Right ventricle myocardium superior (tissue), 1 donor: Measurements from ENCODE around the gene SPON1. TPM values are rescaled to one million over a fixed set of nuclear protein-coding genes. Genes with fewer than 3 reads are reported as not detected.

ENCODE experiments used
- ATAC-seq: fragments of 200-7000 bp; cut with Tn5 transposase; one replicate; pipeline ENCODE4 v1.9.1; 2020; ENCODE audit warnings: mild to moderate bottlenecking; ENCODE audit not compliant: poor library complexity
- DNase-seq: peaks from one replicate; pipeline ENCODE4 v3.0.0-alpha.2; 2020
- intact Hi-C: fragments of 100-400 bp; cut with DNase I; formaldehyde crosslinking; loops from one replicate; pipeline ENCODE4 v1.11.2; 2022
- total RNA-seq: library from RNA; stranded (reverse); fragmentation: NEBNext Ultra II Directional; extraction: Animal tissue kit (Norgen Biotek cat#: 25700); gene quantifications from one replicate; pipeline ENCODE4 v1.2.1, GENCODE V29; 2021
- donor health status: DM: no; HTN: yes; CAD: no; lungs with severe emphysema.

Gene SPON1
- total RNA-seq, 1 donor from 2014 or later = 3.0 TPM

DNA sequence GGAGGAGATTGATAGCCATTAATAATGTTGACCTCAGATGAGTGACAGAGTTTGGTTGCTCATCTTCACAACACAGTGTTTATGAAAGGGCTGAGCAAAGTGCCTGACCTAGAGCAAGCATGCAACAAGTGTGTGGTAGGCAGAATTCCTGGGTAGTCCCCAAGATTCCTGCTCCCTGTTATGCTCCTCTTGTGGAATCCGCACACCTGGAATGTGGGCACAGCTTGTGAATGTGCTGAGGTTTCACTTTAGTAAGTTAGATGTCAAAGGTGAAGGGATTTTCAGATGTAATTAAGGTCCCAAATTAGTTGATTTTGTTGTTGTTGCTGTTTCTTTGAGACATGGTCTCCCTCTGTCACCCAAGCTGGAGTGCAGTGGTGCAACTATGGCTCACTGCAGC, 20.7 kb upstream of the SPON1 start:
- no peak for DNase-seq
- no peak for ATAC-seq
- intact Hi-C loops = no loop called here

DNA sequence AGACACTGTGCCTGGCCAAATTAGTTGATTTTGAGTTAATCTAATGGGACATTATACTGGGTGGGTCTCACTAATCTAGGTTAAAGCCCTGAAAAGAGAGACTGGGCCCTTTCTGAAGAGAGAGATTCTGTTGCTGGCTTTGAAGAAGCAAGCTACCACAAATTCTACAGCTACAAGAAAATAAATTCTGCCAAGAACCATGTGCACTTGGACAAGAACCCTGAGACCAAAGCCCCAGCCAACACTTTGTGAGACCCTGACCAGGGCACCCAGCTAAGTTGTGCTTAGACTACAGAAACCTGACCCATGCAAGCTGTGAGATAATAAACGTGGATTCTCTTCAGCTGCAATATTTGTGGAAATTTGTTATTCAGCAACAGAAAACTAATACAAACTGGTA, 20.1 kb upstream of the SPON1 start:
- ATAC-seq = no peak
- DNase-seq = no peak
- intact Hi-C loops = no loop called here

DNA sequence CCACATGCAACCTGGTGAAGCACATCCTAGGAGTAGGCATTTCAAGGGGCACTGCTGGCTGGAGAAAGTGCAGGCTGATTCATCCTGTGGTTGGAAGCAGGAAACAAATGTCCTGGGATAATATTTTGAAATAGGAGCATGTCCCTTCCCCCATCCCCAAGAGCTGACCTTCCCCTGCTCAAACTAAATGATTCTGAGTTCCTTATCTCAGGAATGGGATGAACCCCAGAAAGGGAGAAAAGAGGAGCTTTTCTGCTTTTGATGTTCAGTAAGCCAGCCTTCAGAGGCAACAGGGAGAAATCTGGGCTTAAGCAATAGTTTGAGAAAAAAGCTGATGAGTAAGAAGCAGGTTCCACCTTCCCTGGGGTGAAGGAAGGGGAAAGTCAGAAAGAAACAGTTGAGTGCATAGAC, 19.5 kb upstream of the SPON1 start:
- DNase-seq (no peak), ATAC-seq (no peak)
- intact Hi-C loops = no loop called here

DNA sequence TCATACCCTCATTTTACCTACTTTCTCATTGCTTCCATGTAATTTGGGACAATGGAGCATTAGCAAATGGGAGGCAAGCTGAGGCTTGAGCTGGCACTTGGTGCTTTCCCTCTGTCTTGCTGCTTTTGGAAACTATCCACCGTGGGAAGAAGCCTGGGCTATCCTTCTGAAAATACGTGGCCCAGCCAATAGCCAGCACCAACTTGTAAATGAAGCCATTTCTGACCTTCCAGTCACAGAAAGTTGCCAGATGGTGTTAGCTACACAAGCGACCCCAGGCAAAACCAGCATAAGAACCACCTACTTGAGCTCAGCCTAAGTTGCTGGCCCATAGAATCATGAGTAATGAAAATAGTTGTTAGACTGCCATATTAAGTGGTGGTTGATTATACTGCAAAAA, 18.5 kb upstream of the SPON1 start:
- intact Hi-C loops = no loop called here
- DNase-seq (no peak), ATAC-seq (no peak)

DNA sequence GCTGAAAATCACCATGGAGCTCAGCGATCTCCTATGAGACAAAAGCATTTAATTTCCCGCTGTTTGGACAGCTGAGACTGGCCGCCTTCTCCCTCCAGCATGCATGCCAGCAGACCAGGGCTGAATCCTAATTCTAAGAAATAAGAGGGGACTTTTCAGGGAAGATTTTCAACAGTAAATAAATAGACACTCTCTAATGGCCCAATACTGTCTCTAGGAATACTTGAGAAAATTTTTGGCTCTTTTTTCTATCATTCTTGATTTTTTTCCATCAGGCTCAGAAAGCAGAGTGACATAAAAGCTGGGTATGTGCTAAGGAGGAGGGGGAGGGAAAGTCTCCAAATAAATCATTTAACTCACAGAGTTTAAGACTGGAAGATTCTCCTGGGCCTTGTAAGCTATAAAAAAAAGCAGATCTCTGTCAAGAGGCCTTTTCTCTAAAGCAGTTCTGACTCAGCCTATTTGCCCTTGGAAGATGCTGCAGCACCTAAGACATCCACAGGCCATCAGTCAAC, 17.6 kb upstream of the SPON1 start:
- intact Hi-C loops = no loop called here
- DNase-seq (no peak), ATAC-seq (no peak)

DNA sequence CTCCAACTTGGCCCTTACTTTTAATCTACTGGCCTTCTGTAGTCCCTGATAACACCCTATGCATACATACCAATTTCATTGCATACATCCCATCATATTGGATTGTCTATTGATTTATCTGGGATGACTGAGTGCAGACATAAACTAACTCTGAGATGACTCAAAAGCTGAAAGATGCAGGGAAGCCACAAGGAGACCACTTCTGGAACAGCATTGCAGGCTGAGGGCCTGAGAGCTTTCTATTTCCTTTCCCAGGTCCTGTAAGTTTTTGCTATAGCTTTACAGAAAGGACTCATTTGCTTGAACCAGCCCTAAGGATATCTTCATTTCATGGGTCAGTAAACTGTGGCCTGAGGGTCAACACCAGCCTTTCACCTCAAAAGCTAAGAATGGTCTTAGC, 15.1 kb upstream of the SPON1 start:
- intact Hi-C loops = no loop called here
- ATAC-seq = no peak
- DNase-seq = no peak

DNA sequence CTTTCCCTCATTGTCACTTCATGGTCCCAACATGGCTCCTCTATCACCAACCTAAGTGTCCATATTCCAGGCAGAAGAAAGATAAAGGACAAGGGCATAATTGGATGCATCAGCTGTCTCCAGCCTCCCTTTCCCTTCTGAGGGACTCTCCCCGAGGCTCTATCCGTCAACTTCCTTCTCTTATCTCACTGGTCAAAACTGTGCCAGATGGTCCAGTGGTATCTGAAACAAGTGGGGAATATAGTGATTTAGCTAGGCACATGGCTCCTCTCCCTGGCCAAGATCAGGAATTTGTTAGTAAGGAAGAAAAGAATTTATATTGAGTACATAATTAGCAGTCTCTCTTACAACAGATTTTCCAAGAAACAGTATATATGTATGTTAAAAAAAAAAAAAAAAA, 12.6 kb upstream of the SPON1 start:
- intact Hi-C loops = no loop called here
- ATAC-seq (no peak), DNase-seq (no peak)

DNA sequence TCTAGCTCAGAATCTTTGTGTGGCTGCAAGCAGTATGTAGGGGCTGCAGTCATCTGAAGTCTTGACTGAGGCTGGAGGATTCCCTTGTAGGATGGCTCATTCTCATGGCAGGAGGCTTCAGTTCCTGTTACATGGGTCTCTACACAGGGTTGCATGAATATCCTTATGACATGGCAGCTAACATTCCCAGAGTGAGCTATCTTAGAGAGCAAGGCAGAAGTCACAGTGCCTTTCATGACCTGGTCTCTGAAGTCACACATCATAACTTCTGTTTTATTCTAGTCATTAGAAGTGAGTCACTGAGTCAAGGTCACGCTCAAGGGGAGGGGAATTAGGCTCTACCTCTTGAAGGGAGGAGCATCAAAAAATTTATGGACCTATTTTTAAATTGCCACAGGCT, 10.3 kb upstream of the SPON1 start:
- intact Hi-C loops = no loop called here
- no peak for ATAC-seq

DNA sequence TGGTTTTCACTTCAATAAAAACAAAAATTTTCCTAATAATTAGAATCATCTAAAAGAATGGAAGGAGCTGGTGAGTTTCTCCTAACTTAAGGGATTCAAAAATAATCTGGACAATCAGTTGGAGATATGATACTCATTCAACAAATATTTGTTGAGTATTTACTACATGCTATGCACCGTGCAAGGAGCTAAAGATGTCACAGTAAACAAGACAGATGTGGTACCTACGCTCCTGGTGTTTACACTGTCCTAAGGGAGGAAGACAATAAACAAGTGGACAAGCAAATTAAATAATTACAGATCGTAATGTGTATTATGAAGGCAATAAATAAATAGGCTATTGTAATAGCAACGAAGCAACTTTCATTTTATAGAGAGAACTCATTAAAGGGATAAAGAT, 9.9 kb upstream of the SPON1 start:
- DNase-seq (no peak), ATAC-seq (no peak)
- intact Hi-C loops = no loop called here

More for the DNA sequence above, 10.3 kb upstream of the SPON1 start:
- DNase-seq = no peak

DNA sequence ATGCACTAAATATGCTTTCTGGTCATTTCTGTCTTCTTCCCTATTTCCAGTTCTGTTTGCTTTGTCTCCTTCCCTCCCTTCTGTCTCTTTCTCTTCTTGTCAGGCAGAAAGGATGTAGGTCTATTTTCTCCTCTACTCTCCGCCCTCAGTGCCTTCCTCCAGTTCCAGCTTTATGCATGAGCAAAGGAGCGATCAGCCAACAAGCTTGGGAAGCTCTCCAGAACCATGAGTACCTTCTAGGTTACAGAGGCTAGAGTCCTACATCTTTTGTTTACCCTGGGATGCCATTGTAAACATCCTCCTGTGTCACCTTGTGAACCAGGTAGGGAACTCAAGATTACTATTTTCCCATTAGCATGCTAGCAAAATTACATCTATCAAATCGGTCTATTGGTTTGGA, 7.9 kb upstream of the SPON1 start:
- intact Hi-C loops = no loop called here
- DNase-seq (no peak), ATAC-seq (no peak)

DNA sequence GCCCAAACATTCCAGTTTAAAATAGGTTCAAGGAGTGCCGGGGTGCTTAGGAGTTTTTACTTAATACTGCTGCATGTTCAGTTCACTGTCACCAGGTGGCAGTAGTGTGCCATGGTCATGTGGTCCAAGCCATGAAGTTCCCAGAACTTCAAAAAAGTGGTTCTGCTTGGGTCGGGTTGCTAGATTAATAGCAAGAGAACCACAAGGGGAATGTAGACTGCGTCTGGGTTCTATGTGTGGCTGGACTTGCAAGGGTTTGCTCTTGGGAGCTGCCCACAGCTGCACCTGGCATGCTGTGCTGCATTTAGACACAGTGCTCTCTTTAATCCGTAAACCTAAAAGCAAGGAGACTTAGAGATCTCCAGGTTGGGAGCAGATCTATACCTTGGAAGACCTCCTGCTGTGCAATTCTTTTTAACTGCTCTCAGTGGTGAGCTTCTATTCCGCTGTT, 6.5 kb upstream of the SPON1 start:
- intact Hi-C loops = loop anchor here (2.0 kb wide), 2 partner anchors 191 to 293 kb away; no protein-coding TSS in a partner anchor
- ATAC-seq (peak; percentile 82), DNase-seq (no peak)

DNA sequence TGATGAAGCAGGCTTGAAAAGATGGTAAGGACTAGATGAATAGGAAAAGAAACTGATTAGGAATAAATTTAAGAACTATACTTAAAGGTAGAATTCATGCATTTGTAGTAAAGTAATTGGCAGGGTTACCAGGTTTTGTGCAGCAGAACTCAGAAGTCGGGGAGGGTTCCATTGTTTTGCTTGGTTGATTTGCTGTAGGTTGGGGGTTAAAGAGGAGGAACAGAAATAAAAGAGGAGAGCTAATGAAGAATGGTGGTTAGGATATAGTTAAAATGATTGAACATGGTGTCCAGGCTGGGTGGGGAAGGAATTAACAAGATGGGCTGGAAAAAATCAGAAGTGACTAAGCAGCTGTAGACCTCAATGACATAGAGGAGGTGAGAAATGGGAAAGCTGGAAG, 5.5 kb upstream of the SPON1 start:
- intact Hi-C loops = loop anchor here (2.0 kb wide), 2 partner anchors 190 to 292 kb away; no protein-coding TSS in a partner anchor
- ATAC-seq (no peak), DNase-seq (no peak)

DNA sequence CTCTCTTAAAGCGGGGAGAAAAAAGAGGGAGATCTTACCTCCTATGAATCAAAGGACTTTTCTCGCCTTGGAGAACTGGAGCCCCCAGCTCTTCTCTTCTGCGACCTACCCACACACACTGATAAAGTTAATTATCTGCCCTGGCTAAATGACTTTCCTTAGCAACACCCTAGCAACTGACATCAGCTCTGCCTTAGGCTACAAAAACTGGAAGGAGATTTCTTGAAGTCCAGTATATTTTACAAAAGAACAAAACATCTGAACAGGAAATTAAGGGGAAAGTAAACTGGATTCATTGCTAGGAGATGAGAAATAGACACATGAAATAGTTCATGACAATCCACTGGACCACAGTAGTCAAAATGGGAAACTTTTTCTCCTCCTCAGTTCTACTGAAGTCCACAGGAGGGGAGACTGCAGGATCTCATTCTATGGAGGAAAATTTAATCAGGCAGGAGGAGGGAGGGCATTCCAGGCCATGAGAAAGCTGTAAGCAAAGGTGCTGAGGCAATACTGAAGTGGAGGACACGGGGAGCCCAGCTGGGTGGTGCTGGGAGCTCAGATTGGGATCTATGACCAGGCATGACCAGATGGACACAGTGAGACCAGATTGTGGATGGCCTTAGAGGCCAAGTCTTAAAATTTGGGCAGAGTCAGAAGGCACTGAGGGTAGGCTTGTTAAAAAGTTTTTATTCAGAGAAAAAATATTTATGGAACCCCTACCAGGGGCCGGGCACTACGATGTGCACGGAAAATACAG, 3.7 kb upstream of the SPON1 start:
- ATAC-seq = no peak
- intact Hi-C loops = no loop called here
- no peak for DNase-seq

DNA sequence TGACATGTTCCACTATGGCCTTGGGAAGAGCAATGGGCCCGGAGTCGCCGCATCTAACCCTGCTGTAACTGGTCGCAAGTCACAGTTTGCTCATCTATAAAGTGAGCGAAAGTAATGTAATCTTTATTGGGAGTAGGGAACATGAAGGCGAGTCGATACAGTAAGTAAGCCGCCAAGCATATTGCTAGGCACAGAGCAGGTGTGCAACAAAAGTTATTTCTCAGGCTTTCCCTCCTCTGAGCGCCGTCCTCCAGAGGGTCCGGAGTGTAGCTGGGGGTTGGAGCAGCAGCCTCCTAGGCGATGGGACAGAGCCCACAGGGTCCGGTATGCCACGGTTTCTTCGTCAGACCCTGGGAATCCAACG, 343 bp upstream of the SPON1 start:
- ATAC-seq = no peak
- intact Hi-C loops = no loop called here
- DNase-seq = no peak

DNA sequence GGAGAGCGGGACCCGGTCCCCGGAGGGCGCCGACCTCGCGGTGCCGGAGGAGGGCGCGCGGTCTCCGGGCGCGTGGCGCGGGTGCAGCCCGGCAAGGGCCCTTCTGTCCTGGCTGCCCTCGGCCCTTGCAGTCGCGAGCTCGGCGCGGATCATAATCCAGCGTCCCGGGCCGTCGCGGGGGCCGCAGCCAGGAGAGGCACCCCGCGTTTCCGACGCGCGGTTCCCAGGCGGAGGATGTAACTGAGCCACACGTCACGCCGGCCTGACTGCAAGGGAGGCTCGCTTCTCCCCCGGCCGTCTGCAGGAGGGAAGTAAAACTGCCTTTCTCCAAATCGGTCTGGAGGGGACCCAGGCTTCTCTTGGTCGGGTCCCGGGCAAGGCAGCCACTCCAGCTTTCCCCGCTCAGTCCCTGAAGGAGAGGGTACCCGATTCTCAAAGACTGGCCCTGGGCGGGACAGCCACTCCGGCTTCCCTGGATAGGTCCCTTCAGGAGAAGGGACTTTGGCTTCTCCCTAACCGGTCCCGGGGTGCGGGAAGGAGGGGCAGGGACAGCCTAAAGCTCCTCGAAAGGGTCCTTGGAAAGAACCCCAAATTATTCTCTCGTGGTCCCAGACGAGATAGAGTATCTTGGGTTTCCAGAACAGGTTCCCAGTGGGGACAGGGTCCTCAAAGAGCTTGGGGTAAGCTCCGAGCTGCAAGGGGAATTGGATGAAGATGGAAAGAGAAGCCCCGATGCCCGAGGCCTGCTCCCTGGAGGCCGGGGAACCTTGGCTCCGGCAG, 836 bp downstream of the SPON1 start:
- intact Hi-C loops = no loop called here
- DNase-seq (peak; percentile 42), ATAC-seq (peak; percentile 58)

DNA sequence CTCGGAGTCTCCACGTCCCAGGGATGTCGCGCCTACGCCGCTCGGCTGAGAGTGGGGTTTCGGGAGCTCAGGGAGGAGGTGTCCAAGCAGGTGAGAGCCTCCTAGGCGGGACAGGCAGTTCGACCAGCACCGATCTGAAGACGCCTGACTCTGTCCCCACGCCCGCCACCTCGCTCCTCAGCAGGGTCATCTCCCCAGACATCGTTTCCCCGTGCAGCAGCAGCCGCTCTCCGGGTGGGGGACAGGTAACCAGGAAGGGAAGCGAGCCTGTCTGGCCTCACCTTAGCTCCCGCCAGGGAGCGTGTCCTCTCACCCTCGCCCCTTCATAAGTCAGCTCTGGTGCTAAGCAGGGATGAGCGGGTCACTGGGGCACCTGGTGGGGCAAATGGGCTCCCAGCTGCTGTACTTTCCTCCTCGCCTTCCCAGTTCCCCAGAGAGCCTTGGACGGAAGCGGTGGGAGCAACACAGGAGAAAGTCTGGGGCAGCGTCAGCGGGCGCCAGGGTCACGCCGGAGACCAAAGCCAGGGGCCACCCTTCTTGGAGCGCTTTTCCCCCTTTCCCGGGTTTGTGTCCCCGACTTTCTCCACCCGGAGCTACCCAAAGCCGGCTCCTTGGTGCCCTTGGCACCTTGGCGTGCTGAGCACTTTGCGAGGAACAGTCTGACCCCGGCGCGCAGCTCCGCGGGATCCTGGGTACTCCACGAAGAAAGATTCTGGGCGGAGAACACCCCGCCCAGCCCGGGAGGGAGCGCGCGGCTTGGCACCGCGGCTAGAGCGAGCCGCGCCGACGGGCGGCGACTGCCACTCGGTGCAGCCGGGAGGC, 1.6 kb downstream of the SPON1 start:
- ATAC-seq = peak; percentile 55
- intact Hi-C loops = no loop called here

DNA sequence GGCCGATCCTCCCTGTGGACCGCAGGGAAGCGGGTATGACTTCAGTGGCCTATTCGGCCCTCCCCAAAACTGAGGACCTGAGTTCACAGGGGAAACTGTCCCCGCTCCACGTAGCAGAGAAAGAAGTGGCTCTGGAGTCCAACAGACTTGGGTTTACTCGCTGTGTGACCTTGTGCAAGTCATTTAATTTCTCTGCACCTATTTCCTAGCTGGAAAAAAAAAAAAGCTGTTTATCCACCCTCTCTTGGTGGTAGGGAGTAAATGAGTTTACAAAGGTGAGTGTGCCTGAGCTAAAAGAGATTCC, 2.2 kb downstream of the SPON1 start:
- no peak for ATAC-seq
- no peak for DNase-seq
- intact Hi-C loops = no loop called here

More for the DNA sequence above, 1.6 kb downstream of the SPON1 start:
- DNase-seq = peak; percentile 47

DNA sequence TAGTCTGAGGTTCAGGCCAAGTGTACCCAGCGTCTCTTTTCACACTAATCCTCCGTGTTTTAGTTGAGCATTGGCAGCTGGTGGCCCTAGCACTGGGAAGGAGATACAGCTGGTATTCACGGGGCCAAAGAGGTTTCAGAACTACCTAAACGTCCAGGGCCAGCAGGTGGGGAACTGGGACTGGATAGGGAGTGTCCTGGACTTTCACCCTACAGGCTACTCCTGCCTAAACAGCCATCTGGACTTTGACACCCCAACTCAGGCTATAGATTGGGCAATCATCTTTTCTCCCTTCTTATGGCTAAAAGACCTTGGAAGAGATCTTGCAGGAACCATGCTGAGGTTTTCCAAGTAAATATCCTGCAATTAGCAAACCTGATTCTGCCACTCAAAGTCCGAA, 2.8 kb downstream of the SPON1 start:
- intact Hi-C loops = no loop called here
- ATAC-seq (no peak), DNase-seq (no peak)

DNA sequence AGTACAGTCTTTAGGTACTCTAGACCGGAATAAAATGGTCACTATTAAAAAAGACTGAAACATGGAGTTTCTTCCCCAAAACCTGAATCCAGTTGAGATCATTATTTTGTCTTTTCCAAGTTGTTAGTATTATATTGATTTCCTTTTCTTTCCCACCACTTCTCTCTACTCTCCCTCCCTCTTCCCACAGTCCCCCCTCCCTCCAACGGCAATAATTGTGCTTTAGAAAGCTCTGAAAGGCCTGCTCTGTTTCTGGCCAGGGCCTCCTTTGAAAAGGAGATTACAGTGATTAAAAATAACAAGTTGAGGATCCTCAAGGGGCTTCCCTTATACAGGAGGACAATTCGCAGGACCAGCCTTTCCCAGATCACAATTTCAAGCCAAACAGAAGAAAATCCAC, 3.5 kb downstream of the SPON1 start:
- intact Hi-C loops = no loop called here
- ATAC-seq (no peak), DNase-seq (no peak)
